Mesendoderm (in vitro differentiated cells): Measurements from ENCODE around the gene AGAP1.

Source experiments
- DNase-seq: peaks from one replicate; pipeline ENCODE4 v3.0.0; 2013
- H2AK5ac ChIP-seq: 2 replicates; pipeline ENCODE4 v1.6.1; 2013; ENCODE audit warnings: low read length, inconsistent platforms
- H2BK120ac ChIP-seq: 2 replicates; pipeline ENCODE4 v1.6.1; 2013; ENCODE audit warnings: low read depth, mild to moderate bottlenecking, low read length, moderate library complexity, mixed read lengths
- H2BK15ac ChIP-seq: replicated peaks from 2 replicates; pipeline ENCODE4 v1.6.1; 2013; ENCODE audit warnings: low read depth, mild to moderate bottlenecking, moderate library complexity
- H2BK5ac ChIP-seq: 2 replicates; pipeline ENCODE4 v1.6.1; 2013; ENCODE audit warnings: low read length, inconsistent platforms
- H3K18ac ChIP-seq: 2 replicates; pipeline ENCODE4 v1.6.1; 2013; ENCODE audit warnings: mild to moderate bottlenecking, low read length, mixed read lengths
- H3K23ac ChIP-seq: one replicate; pipeline ENCODE4 v1.6.1; 2013; ENCODE audit warnings: low read length
- H3K27ac ChIP-seq: 2 replicates; pipeline ENCODE4 v1.5.1; 2013; ENCODE audit warnings: low read depth, mild to moderate bottlenecking, inconsistent platforms, low read length, moderate library complexity
- H3K27me3 ChIP-seq: 2 replicates; pipeline ENCODE4 v1.6.1; 2013; ENCODE audit warnings: low read length, control low read depth, mild to moderate bottlenecking, inconsistent platforms; ENCODE audit not compliant: insufficient read depth, poor library complexity
- H3K36me3 ChIP-seq: 2 replicates; pipeline ENCODE4 v1.6.1; 2013; ENCODE audit warnings: low read length, inconsistent platforms; ENCODE audit not compliant: control insufficient read depth, insufficient read depth
- H3K4ac ChIP-seq: one replicate; pipeline ENCODE4 v1.6.1; 2013; ENCODE audit warnings: low read depth, mild to moderate bottlenecking, low read length, moderate library complexity
- H3K4me1 ChIP-seq: 2 replicates; pipeline ENCODE4 v1.6.1; 2013; ENCODE audit warnings: low read depth, low read length, inconsistent platforms; ENCODE audit not compliant: control insufficient read depth
- H3K4me2 ChIP-seq: 2 replicates; pipeline ENCODE4 v1.6.1; 2013; ENCODE audit warnings: low read length
- H3K4me3 ChIP-seq: 2 replicates; pipeline ENCODE4 v1.5.1; 2013; ENCODE audit warnings: mild to moderate bottlenecking, low read length
- H3K56ac ChIP-seq: one replicate; pipeline ENCODE4 v1.6.1; 2013; ENCODE audit warnings: low read length
- H3K79me1 ChIP-seq: 2 replicates; pipeline ENCODE4 v1.6.1; 2013; ENCODE audit warnings: low read length, inconsistent platforms
- H3K79me2 ChIP-seq: 2 replicates; pipeline ENCODE4 v1.6.1; 2013; ENCODE audit warnings: mild to moderate bottlenecking, low read length; ENCODE audit not compliant: control insufficient read depth, insufficient read depth
- H3K9ac ChIP-seq: 2 replicates; pipeline ENCODE4 v1.6.1; 2013; ENCODE audit warnings: low read length, inconsistent platforms
- H4K5ac ChIP-seq: one replicate; pipeline ENCODE4 v1.6.1; 2013; ENCODE audit warnings: low read length
- H4K8ac ChIP-seq: one replicate; pipeline ENCODE4 v1.6.1; 2013; ENCODE audit warnings: low read depth, mild to moderate bottlenecking, control low read depth, low read length, moderate library complexity
- WGBS: extraction: QIAGEN DNeasy Blood & Tissue Kit; methylation state at CpG from one replicate; pipeline ENCODE4 v1.1.7; 2013; ENCODE audit warnings: low lambda C conversion rate, missing lambda C conversion rate; ENCODE audit not compliant: insufficient coverage; ENCODE audit errors: extremely low coverage; 5-methylcytosine and 5-hydroxymethylcytosine counted together

Gene AGAP1

DNA sequence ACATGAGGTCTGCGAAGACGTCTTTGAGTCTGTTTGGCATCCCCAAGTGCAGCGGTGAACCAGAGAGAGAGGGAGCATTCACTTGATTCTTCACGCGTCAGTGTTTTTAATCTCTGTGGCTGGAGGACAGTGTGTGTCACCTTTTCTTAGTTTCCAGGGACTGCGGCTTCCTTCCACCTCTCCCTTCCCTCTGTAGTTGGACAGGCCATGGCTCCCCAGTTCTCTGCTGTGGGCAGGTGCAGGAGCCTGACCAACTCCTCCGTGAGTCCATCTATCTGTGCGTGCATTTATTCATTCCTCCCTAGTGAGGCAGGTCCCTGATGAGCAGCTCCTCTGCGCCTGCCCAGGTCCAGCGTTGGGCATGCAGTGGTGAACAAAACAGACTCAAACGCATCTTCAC is 42.9 kb downstream of the AGAP1 start:
- H3K4me2 ChIP-seq = no peak overlapping the region
- no peaks in the 10 kb centered on the region for H3K4me1 ChIP-seq
- no peak overlapping the region for H3K4ac ChIP-seq

GRCh38 chr2:235537186-235537585 is 43.3 kb downstream of the AGAP1 start:
- no peak for DNase-seq
- Histone ChIP-seq H3K23ac (no peak overlapping the region), H3K4me1 (no peaks in the 10 kb centered on the region), H3K18ac (no peak overlapping the region), H3K4me2 (no peak overlapping the region), H3K4me3 (no peak overlapping the region), H3K36me3 (no peaks in the 10 kb centered on the region), H3K4ac (no peak overlapping the region), H3K79me2 (peaks cover 31% of the 10 kb centered on the region), H3K79me1 (peaks cover 31% of the 10 kb centered on the region), H2AK5ac (no peak overlapping the region), H3K9ac (no peak overlapping the region), H3K27ac (no peak overlapping the region), H3K56ac (no peak overlapping the region), H2BK15ac (no peak overlapping the region), H4K8ac (no peak overlapping the region), H2BK120ac (no peak overlapping the region), H3K27me3 (no peaks in the 10 kb centered on the region), H2BK5ac (no peak overlapping the region), H4K5ac (no peak overlapping the region)
- WGBS = no CpG with 5 or more reads among the region's 7 CpGs

More for the DNA sequence above, 42.9 kb downstream of the AGAP1 start:
- H4K5ac ChIP-seq = no peak overlapping the region
- no peak overlapping the region for H3K56ac ChIP-seq
- no peak overlapping the region for H3K9ac ChIP-seq
- WGBS = no CpG with 5 or more reads among the region's 11 CpGs
- no peaks in the 10 kb centered on the region for H3K27me3 ChIP-seq
- no peak for DNase-seq
- H4K8ac ChIP-seq = no peak overlapping the region
- H3K18ac ChIP-seq = no peak overlapping the region
- no peak overlapping the region for H2BK120ac ChIP-seq
- H3K23ac ChIP-seq = no peak overlapping the region
- no peak overlapping the region for H2BK5ac ChIP-seq
- no peaks in the 10 kb centered on the region for H3K36me3 ChIP-seq
- H2AK5ac ChIP-seq = no peak overlapping the region
- no peak overlapping the region for H2BK15ac ChIP-seq
- H3K79me2 ChIP-seq = peaks cover 33% of the 10 kb centered on the region
- H3K4me3 ChIP-seq = no peak overlapping the region
- H3K27ac ChIP-seq = no peak overlapping the region
- H3K79me1 ChIP-seq = peaks cover 33% of the 10 kb centered on the region

GRCh38 chr2:235537587-235537986 is 43.7 kb downstream of the AGAP1 start:
- Histone ChIP-seq H3K23ac (no peak overlapping the region), H3K36me3 (no peaks in the 10 kb centered on the region), H3K9ac (no peak overlapping the region), H3K56ac (no peak overlapping the region), H2BK15ac (no peak overlapping the region), H3K4me2 (no peak overlapping the region), H2AK5ac (no peak overlapping the region), H3K4me1 (no peaks in the 10 kb centered on the region), H3K27me3 (no peaks in the 10 kb centered on the region), H3K4ac (no peak overlapping the region), H4K8ac (no peak overlapping the region), H3K4me3 (no peak overlapping the region), H3K27ac (no peak overlapping the region), H3K79me1 (peaks cover 29% of the 10 kb centered on the region), H2BK5ac (no peak overlapping the region), H3K79me2 (peaks cover 29% of the 10 kb centered on the region), H3K18ac (no peak overlapping the region), H4K5ac (no peak overlapping the region), H2BK120ac (no peak overlapping the region)
- no peak for DNase-seq
- no CpG with 5 or more reads among the region's 5 CpGs for WGBS

GRCh38 chr2:235538144-235538639 is 44.3 kb downstream of the AGAP1 start:
- Histone ChIP-seq H4K5ac (no peak overlapping the region), H3K4me1 (no peaks in the 10 kb centered on the region), H3K79me1 (peaks cover 27% of the 10 kb centered on the region), H2BK15ac (no peak overlapping the region), H3K56ac (no peak overlapping the region), H3K4ac (no peak overlapping the region), H3K27ac (no peak overlapping the region), H2BK5ac (no peak overlapping the region), H3K4me2 (no peak overlapping the region), H3K23ac (no peak overlapping the region), H3K79me2 (peaks cover 27% of the 10 kb centered on the region), H3K27me3 (no peaks in the 10 kb centered on the region), H2AK5ac (no peak overlapping the region), H3K36me3 (no peaks in the 10 kb centered on the region), H3K9ac (no peak overlapping the region), H2BK120ac (no peak overlapping the region), H4K8ac (no peak overlapping the region), H3K4me3 (no peak overlapping the region), H3K18ac (no peak overlapping the region)
- WGBS = no CpG with 5 or more reads among the region's 7 CpGs
- DNase-seq = no peak

GRCh38 chr2:235538981-235539380 is 45.1 kb downstream of the AGAP1 start:
- Histone ChIP-seq H3K23ac (no peak overlapping the region), H3K36me3 (no peaks in the 10 kb centered on the region), H3K27me3 (no peaks in the 10 kb centered on the region), H3K4me3 (no peak overlapping the region), H3K4ac (no peak overlapping the region), H2BK5ac (no peak overlapping the region), H4K8ac (no peak overlapping the region), H3K56ac (no peak overlapping the region), H3K4me2 (no peak overlapping the region), H2BK120ac (no peak overlapping the region), H3K9ac (no peak overlapping the region), H4K5ac (no peak overlapping the region), H3K18ac (no peak overlapping the region), H3K4me1 (no peaks in the 10 kb centered on the region), H3K27ac (no peak overlapping the region), H3K79me1 (peaks cover 25% of the 10 kb centered on the region), H2AK5ac (no peak overlapping the region), H3K79me2 (peaks cover 28% of the 10 kb centered on the region), H2BK15ac (no peak overlapping the region)
- no peak for DNase-seq
- no CpG with 5 or more reads among the region's 5 CpGs for WGBS

GRCh38 chr2:235539773-235540172 is 45.9 kb downstream of the AGAP1 start:
- no peaks in the 10 kb centered on the region for H3K36me3 ChIP-seq
- H3K27me3 ChIP-seq = no peaks in the 10 kb centered on the region
- no peak overlapping the region for H3K9ac ChIP-seq
- no peak overlapping the region for H3K4me3 ChIP-seq
- H3K56ac ChIP-seq = no peak overlapping the region
- H2AK5ac ChIP-seq = no peak overlapping the region
- no peak overlapping the region for H2BK120ac ChIP-seq
- H3K23ac ChIP-seq = no peak overlapping the region
- H3K79me1 ChIP-seq = peaks cover 24% of the 10 kb centered on the region
- no peak overlapping the region for H3K4ac ChIP-seq
- H4K5ac ChIP-seq = no peak overlapping the region
- no peaks in the 10 kb centered on the region for H3K4me1 ChIP-seq
- no peak overlapping the region for H3K18ac ChIP-seq
- no peak overlapping the region for H3K4me2 ChIP-seq
- no peak overlapping the region for H4K8ac ChIP-seq
- peaks cover 27% of the 10 kb centered on the region for H3K79me2 ChIP-seq
- WGBS = no CpG with 5 or more reads among the region's 7 CpGs
- H3K27ac ChIP-seq = no peak overlapping the region
- no peak overlapping the region for H2BK15ac ChIP-seq
- H2BK5ac ChIP-seq = no peak overlapping the region
- DNase-seq = no peak
